Measurements from ENCODE around the gene BCL2A1. TPM values are rescaled to one million over a fixed set of nuclear protein-coding genes. Genes with fewer than 3 reads are reported as not detected.
"Not testable (repeated sequence)": the region's sequence is repeated elsewhere in the genome, so short reads cannot be mapped to it uniquely, and the experiment has no call there.

The BCL2A1 gene
- total RNA-seq, 2 experiments from 2014 or later = 14.2 to 14.8 TPM

DNA sequence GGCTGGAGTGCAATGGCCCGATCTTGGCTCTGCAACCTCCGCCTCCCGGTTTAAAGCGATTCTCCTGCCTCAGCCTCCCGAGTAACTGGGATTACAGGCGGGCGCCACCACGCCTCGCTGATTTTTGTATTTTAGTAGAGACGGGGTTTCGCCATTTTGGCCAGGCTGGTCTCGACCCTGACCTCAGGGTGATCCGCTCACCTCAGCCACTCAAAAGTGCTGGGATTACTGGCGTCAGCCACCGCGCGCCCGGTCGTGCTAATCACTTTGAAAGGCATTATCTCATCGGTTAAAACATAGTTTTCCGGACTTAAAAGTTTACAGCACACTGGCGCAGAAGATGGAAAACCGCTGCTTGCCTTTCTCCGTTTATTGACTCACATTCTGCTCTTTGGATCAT is 46.6 kb downstream of the BCL2A1 start:
- DNase-seq = no peak
- H3K36me3 Mint-ChIP-seq (ENCODE audit: low read depth) = peaks cover 43% of the 10 kb centered on the region
- CTCF ChIA-PET = no interaction called here
- H3K4me1 Mint-ChIP-seq = peaks cover 24% of the 10 kb centered on the region
- peak overlapping the region; percentile 59 for H3K4me3 Mint-ChIP-seq
- H3K27me3 Mint-ChIP-seq = no peaks in the 10 kb centered on the region
- POLR2A ChIA-PET = no interaction called here
- H3K27ac Mint-ChIP-seq = peak overlapping the region; percentile 82
- H3K9me3 Mint-ChIP-seq = peaks cover 12% of the 10 kb centered on the region

DNA sequence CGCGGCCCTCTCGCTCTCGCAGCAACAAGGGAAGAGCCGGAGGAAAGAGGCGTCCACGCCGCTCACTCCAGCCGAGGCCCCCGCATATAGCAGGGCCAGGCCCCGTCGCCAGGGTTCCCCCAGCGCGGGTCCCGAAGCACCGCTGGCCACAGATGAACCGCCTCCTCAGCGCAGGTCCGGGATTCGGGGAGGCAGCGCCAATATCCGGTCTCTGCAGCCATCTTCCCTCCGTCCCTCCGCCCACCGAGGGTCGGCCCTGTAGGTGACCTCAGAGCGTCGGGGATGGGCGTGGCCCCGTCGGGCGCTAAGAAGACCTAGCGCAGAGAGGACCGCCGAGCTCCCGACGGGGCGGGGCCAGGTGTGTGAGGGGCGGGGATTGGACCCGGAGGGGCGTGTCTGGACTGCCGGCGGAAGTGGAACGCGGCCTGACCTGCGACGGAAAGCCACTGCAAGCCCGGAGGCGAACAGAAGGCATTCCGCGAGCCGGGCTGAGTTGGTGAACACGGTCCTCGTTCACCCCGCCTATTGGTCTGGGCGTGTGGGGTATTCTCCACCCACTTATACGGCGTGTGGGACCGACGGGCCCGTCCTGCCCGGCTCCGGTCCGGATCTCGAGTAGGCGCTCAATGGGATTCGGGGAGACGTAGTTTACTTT is 47.4 kb downstream of the BCL2A1 start:
- ChIA-PET POLR2A (interaction anchor here (0.5 to 1.7 kb wide), 5 partner anchors 10 to 48 kb away, joined by 3 to 9 read pairs (median 4); partner anchors contain the start of gene BCL2A1), CTCF (interaction anchor here (0.7 to 1.6 kb wide), 4 partner anchors 28 to 68 kb away, joined by 3 to 5 read pairs (median 4); no protein-coding TSS in a partner anchor)
- peak; percentile 97 for DNase-seq
- Mint-ChIP-seq H3K27me3 (no peaks in the 10 kb centered on the region), H3K9me3 (peaks cover 15% of the 10 kb centered on the region), H3K27ac (peak overlapping the region; percentile 97), H3K36me3 (ENCODE audit: low read depth) (peaks cover 50% of the 10 kb centered on the region), H3K4me3 (peak overlapping the region; percentile 91), H3K4me1 (peaks cover 27% of the 10 kb centered on the region)

DNA sequence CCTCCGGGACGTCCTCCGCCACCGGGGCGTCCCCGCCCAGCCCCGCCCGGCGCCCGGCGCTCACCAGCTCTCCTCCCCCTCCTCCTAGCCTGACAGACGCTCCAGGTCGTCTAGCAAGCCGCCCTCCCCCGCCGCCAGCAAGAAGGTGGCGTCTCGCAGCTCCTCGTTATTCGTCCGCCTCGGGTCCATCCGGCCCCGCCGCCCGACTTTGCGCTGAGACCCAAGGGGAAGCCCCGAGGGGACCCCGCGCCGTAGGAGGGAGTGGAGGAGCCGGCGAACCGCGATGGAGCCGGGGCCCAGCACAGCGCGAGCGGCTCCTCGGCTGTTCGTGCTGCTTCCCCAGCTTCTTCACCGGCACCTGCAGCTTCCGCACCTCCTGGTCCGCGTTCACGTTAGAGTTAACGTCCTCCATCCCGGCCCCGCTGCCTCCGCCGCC is 47.9 kb downstream of the BCL2A1 start:
- peaks cover 53% of the 10 kb centered on the region for H3K36me3 Mint-ChIP-seq (ENCODE audit: low read depth)
- peak; percentile 71 for DNase-seq
- H3K9me3 Mint-ChIP-seq = peaks cover 15% of the 10 kb centered on the region
- peak overlapping the region; percentile 91 for H3K4me3 Mint-ChIP-seq
- H3K27me3 Mint-ChIP-seq = no peaks in the 10 kb centered on the region
- CTCF ChIA-PET = interaction anchor here (0.7 to 2.2 kb wide), 9 partner anchors 10 to 69 kb away, joined by 3 to 10 read pairs (median 4); partner anchors contain the start of gene MTHFS
- peak overlapping the region; percentile 97 for H3K27ac Mint-ChIP-seq
- H3K4me1 Mint-ChIP-seq = peaks cover 27% of the 10 kb centered on the region
- POLR2A ChIA-PET = interaction anchor here (0.5 to 1.7 kb wide), 6 partner anchors 9 to 48 kb away, joined by 3 to 9 read pairs (median 4); partner anchors contain the start of gene BCL2A1

DNA sequence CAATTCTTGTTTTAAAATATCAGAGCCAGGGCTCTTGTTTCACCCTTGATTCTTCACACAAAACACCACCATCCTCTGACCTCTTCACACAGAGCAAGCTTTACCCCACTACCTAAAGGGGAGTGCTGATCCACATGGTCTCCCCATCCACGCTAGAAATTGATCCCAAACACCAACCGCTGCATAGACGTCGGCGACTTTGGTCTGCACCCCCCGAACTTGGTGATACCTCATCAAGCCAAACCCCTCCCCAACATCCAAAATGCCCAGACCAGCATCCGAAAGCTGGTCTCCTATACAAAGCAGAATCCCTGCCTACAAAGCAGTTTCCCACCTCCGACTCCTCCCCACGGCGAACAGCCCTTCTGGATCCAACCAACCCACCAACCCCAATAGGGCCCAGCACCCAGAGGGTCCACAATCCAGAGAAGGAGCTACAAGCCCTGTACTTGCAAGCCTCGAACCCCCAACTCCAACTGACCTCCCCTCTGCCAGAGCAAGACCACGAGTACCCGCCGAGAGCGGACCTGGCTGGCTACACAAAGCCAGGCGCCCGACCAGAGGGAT is 48.4 kb downstream of the BCL2A1 start:
- Mint-ChIP-seq H3K9me3 (peaks cover 20% of the 10 kb centered on the region), H3K27me3 (no peaks in the 10 kb centered on the region), H3K4me1 (peaks cover 27% of the 10 kb centered on the region), H3K4me3 (peak overlapping the region; percentile 91), H3K27ac (peak overlapping the region; percentile 97), H3K36me3 (ENCODE audit: low read depth) (peaks cover 58% of the 10 kb centered on the region)
- ChIA-PET POLR2A (interaction anchor here (0.6 to 1.7 kb wide), 5 partner anchors 9 to 49 kb away, joined by 3 to 9 read pairs (median 3); partner anchors contain the start of gene BCL2A1), CTCF (interaction anchor here (0.6 to 2.2 kb wide), 10 partner anchors 10 to 1457 kb away, joined by 3 to 10 read pairs (median 4); partner anchors contain the start of genes BCL2A1 and MTHFS)
- DNase-seq = no peak

DNA sequence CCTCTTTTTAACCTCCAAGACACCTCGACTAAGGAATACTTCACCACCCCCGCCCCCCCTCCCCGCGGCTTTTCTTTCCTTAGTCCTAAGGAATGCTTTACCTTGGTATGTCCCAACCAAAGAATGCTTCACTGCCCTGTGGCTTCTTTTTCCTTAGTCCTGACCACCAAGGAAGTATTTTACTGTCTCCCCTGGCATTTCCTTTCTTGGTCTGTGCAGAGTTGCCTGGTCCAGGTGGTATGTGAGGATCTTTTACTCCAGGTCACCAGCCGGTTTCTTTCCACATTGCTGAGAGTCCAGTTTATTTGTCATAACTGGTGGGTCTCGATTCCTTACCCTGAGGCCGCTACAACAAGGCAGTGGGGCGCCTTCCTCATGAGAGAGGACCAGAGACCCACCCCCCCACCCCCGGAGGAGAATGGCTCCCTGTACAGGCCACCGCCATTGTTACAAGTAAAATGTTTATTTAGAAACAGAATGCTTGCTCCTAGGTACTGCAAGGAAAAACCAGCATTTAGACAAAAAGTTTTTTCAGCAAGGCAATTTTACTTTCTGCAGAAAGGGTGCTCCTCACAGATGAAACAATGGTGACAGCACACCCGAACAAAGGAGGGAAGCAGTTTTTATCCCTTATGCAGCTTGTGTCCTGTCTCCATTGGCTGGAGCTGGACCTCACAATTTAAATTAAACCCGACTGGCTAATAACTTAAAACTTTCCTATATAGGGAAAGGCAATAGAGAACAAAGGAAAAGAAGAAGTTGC is 51.1 kb downstream of the BCL2A1 start:
- H3K27me3 Mint-ChIP-seq = no peaks in the 10 kb centered on the region
- peaks cover 24% of the 10 kb centered on the region for H3K4me1 Mint-ChIP-seq
- H3K27ac Mint-ChIP-seq = no peak overlapping the region
- CTCF ChIA-PET = interaction anchor here (1.3 kb wide), 1 partner anchor 13 kb away, joined by 4 read pairs; no protein-coding TSS in a partner anchor
- POLR2A ChIA-PET = no interaction called here
- H3K36me3 Mint-ChIP-seq (ENCODE audit: low read depth) = peaks cover 74% of the 10 kb centered on the region
- no peak overlapping the region for H3K4me3 Mint-ChIP-seq
- H3K9me3 Mint-ChIP-seq = peaks cover 34% of the 10 kb centered on the region
- DNase-seq = no peak

DNA sequence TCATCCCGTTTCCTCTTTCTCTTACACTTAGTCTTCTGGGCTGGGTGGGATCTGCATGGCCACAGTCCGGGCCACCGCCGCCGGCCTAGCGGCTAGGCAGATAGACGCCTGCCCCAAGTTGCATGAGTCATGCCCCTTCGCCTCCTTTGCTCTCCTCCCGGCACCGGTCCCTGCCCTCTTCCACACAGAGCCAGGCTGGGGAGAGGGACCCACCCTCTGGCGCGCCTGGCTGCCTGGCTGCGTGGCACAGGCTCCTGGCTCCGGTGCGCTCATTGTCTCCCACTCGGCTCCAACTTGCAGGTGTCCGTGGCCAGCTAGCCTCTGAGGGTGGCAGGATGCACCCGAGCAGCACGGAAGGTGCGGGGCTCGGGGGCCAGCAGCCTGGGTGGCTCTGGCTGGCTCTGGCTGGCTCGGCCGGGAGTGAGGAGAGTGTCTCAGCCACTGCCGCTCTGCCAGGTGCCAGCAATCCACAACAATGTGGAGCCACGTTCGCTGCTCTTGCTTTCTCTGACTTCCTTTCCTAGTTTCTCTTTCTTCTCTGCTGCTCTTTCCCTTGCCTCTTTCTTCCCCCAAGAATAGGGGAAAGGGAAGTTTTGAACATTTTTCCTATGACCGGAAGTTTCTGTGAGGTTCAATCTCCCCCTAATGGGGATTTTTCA is 51.8 kb downstream of the BCL2A1 start:
- Mint-ChIP-seq H3K27ac (no peak overlapping the region), H3K4me3 (no peak overlapping the region), H3K4me1 (peaks cover 22% of the 10 kb centered on the region), H3K36me3 (ENCODE audit: low read depth) (peaks cover 80% of the 10 kb centered on the region), H3K27me3 (no peaks in the 10 kb centered on the region), H3K9me3 (peaks cover 41% of the 10 kb centered on the region)
- POLR2A ChIA-PET = no interaction called here
- CTCF ChIA-PET = no interaction called here
- DNase-seq = no peak

DNA sequence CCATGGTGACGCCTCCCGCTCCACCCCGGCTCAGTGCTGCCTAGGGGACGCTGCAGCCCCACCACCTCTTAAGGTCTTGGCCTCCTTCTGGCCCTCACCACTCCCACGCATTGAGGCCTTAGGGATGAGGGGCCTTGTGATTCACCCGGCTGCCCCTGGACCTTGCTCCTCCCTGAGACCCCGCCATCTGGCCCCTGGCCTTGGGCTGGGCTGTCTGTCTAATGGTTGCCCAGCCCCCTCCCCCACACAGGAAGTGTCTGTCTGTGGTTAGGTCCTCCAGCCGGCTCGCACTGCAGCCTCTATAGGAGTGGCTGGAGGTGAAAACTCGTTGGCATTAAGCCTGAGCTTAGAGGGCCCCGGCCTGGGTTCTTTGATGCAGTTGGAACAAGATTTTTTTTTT is 52.7 kb downstream of the BCL2A1 start:
- H3K4me1 Mint-ChIP-seq = peaks cover 19% of the 10 kb centered on the region
- CTCF ChIA-PET = no interaction called here
- peaks cover 47% of the 10 kb centered on the region for H3K9me3 Mint-ChIP-seq
- H3K27me3 Mint-ChIP-seq = no peaks in the 10 kb centered on the region
- no peak overlapping the region for H3K27ac Mint-ChIP-seq
- no peak overlapping the region for H3K4me3 Mint-ChIP-seq
- no peak for DNase-seq
- H3K36me3 Mint-ChIP-seq (ENCODE audit: low read depth) = peaks cover 83% of the 10 kb centered on the region
- POLR2A ChIA-PET = no interaction called here

DNA sequence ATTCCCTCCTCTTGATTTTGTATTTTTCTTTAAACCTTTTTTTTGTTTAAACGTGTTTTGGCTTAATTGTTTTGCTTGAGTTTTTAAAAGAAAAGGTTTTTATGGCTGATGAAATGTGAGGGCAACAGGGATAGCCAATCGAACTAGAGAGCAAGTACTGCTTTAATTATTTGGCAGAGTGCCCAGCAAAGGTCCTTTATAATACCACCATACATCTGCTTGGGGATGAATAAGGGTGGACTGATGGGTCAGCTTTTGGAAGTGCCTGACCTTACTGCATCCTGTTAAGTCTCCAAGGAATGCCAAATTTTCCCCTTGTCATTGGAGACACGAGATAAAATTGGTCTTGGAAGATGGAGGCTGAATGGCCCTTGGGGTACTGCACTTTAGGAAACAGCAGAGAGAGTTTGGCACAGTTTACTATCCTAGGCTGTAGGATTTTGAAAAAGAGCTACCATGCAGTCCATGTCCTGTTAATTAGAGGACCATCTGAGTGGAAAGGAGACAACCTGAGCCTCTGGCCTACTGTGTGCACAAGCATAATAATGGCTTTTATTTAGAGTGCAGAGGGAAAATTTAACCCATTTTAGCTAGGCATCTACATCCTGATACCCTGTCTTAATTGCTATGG is 54.4 kb downstream of the BCL2A1 start:
- Mint-ChIP-seq H3K9me3 (peaks cover 49% of the 10 kb centered on the region), H3K36me3 (ENCODE audit: low read depth) (peaks cover 79% of the 10 kb centered on the region), H3K4me3 (no peak overlapping the region), H3K27ac (no peak overlapping the region), H3K4me1 (peaks cover 6% of the 10 kb centered on the region), H3K27me3 (no peaks in the 10 kb centered on the region)
- no peak for DNase-seq
- POLR2A ChIA-PET = no interaction called here
- CTCF ChIA-PET = no interaction called here

DNA sequence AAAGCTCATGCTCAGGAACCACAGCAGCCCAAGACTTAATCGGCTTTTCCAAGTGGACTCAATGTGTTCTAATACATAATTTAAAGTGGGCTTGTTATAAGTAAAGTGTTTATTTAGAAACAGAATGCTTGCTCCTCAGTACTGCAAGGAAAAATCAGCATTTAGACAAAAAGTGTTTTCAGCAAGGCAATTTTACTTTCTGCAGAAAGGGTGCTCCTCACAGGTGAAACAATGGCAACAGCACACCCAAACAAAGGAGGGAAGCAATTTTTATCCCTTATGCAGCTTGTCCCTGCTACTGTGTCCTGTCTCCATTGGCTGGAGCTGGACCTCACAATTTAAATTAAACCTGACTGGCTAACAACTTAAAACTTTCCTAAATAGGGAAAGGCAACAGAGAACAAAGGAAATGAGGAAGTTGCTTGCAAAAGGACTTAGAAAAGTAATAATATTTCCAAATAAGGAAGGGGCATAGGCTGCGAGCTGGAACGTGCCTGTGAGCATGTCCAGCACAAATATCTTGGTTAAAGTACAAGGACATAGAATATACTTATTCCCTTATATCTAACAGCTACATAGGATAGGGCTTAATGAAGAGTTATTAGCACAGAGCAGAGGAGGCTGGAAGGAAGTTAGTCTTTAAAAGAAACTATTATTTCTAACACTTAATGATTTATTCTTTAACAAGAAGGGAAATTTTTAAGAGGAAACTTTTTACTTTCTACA is 55.1 kb downstream of the BCL2A1 start:
- H3K36me3 Mint-ChIP-seq (ENCODE audit: low read depth) = peaks cover 77% of the 10 kb centered on the region
- POLR2A ChIA-PET, DNase-seq, H3K27me3 Mint-ChIP-seq, CTCF ChIA-PET, H3K4me3 Mint-ChIP-seq, H3K27ac Mint-ChIP-seq, H3K4me1 Mint-ChIP-seq: not testable (repeated sequence)
- peaks cover 45% of the 10 kb centered on the region for H3K9me3 Mint-ChIP-seq

DNA sequence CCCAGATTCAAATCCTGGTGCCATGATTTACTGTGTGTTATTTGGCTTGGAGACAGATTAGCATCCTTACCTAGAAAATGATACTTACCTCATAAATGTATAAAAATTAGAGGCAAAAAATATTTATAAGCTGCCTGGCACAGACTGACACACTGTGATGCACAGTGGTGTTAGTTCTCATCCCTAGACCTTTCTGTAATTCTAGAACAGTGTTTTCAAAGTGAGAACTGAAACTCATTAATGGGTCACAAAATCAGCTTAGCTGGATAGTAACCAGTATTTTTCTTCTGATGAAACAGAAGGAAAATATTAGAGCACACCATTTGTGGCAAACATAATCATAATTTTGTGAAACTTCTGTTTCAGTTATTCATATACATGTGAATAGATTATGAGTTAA is 56.3 kb downstream of the BCL2A1 start:
- no peak overlapping the region for H3K27ac Mint-ChIP-seq
- H3K4me1 Mint-ChIP-seq = peaks cover 8% of the 10 kb centered on the region
- H3K4me3 Mint-ChIP-seq = no peak overlapping the region
- H3K9me3 Mint-ChIP-seq = peaks cover 55% of the 10 kb centered on the region
- peaks cover 78% of the 10 kb centered on the region for H3K36me3 Mint-ChIP-seq (ENCODE audit: low read depth)
- ChIA-PET CTCF (interaction anchor here (0.7 kb wide), 1 partner anchor 119 kb away, joined by 3 read pairs; no protein-coding TSS in a partner anchor), POLR2A (no interaction called here)
- no peaks in the 10 kb centered on the region for H3K27me3 Mint-ChIP-seq
- no peak for DNase-seq

Data from activated CD4-positive, alpha-beta T cell treated with anti-CD3 and anti-CD28 coated beads, Interleukin-2, amount 10 ng/mL, durations not matched to agents 7 days and 5 days (primary cell).